Lung microvascular endothelial cell (primary cell): ENCODE results near the gene SIL1. TPM values are rescaled to one million over a fixed set of nuclear protein-coding genes. Genes with fewer than 3 reads are reported as not detected.

Experiments used
- DNase-seq, 2 donors: peaks; one replicate each; pipeline versions ENCODE4 v3.0.0 to v3.0.0-alpha.2; 2010; ENCODE audit warnings: low read depth in 2 of 2
- total RNA-seq: library from RNA; depleted of rRNA; stranded (reverse); fragments of >200 nt; gene quantifications from 2 replicates; pipeline ENCODE4 v1.2.1, GENCODE V29; 2014

The SIL1 gene
- total RNA-seq, 1 donor from 2014 or later: 55.4 TPM

DNA sequence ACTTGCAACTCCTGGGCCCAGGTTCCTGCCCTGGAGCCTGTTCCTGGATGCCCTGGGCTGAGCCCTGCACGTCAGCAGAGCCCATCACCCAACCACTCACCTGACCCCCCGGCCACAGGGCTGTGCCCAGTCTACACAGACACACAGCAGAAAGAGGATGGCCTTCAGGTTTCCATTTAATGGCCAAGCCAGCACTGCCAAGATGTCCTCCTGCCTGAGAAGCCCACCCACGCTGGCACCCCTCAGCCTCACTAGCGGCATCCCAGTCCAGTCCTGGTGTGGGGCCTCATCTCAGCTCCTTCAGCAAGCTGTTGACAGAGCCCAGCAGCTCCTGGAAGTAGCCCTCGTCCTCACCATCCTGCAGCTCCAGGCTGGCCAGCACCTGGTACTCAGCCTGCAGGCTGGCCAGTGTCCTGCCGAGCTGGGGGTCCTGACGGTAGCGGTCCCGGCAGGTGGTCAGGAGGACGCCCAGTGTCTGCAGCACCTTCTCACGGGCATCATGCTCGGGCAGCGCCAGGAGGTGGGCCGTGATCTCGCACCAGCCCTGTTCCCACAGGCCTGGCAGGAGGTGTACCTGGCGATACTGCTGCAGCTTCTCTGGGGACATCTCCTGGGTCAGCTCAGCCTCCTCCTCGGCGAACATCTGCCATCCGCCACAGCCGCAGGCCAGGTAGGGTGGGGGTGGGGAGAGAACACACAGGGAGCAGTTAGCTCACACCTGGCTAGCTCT, 251.2 kb downstream of the SIL1 start:
- DNase-seq: no peak

DNA sequence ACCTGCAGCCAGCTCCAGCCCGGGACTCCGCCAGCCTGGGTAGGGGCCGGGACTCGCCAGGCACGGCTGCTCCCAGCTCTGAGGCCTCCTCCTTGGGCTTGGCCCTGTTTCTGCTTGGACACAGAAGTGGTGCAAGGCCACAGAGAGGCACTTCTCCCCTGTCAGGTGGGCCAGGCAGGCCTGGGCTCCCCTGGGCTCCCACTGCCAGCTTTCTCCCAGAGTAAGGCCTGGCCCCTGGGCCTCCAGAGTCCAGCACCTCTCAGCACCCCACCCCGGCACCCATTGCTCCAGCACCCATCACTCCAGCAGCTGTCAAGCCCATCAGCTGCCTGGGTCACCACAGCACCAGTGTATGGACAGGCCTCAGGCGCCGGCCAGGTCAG, 251.9 kb downstream of the SIL1 start:
- DNase-seq: no peak

DNA sequence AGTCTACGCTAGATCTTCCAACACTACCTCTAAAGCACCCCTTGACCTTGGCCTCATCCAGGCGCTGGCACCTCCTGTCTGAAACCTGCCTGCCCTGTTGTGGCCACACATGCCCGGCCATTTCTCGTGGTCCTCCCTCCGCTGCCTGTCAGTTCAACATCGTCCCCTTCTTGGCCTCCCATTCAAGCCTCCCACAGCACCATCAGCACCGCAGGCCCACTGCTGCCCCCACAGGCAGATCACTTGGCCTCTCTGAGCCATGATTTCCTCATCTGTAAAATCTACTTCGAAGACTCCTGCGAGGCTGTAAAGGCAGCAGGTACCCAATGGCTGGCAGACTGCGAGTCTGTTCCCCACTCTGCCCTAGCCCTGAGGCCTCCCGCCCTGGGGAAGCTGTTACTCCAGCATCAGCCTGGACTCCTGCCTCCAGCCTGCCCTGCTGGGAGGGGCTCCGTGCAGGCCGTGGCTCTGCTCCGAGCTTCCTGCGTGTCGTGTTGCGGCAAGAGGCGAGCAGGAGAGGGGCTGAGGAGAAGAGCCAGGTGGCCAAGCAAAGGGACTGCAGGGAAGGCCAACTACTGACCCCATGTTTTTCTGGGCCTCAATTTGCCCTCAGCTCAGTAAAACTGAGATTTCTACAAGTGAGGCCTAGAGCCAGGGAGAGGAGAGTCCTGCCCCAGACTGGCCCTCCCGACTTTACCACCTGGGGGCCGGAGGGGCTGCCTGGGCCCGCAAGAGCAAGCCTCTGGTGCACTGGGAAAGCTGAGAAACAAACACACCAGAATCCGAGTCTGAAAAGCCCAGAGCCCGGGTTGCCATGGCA, 252.5 kb downstream of the SIL1 start:
- no peak for DNase-seq

DNA sequence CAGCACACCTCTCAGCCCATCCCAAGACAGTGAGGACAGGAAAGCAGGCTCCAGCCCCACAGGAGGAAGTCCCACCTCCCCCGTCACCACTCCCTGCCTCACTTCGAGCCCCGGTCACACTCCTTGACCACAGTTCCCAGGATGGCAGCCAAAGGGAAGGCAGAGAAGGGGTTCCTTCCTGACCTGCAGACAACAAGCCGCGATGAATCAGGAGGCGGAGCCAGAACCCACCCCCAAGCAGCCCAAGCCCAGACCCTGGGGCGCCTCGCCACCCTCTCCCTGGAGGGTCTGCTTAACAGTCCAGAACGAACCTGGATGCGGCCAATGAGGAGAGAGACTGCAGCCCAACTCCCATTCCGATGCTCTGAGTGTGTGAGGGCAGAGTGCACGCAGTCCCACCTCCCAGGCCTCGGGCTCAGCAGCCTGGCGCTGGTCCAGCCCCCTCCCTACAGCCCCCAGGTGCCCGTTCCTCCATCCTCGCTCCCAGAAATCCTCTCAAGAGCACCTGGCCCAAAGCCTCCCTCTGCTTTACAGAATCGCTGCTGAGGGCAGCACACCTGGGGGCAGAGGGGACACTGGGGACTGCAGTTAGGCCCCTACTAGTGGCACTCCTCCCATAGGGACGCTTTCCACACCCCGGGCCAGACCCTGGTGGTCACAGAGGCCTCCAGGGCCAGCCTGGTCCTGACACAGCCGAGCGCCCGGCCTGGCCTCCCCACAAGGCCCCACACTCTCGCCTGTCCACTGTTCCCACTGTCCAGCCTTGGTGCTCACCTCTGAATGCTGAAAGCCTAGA, 253.4 kb downstream of the SIL1 start:
- DNase-seq: no peak

DNA sequence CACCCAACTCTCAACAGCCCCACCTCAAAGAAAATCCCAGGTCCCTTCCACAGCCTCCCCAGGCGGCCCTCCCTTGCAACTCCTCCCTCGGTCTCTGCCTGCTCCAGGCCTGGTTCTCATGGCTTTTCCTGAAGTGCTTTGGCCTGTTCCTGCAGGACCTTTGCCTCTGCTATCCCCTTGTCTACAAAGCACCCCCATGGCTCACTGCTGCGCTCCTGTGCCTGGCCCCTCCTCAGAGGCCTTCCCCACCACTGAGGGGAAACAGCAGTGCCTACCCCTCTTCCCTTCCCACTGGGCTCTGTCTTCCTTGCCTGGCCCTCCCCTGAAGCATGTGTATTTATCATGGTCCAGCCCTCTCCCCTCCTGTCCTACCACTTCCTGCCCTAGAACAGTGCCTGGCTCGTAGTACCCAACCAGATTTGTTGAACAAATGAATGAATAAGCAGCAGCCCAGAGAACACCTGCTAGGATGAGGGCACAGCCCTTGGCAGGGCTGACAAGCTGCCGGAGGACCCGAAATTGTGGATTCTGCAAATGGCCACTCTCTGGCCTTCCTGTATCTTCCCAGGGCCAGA, 254.5 kb downstream of the SIL1 start:
- DNase-seq: no peak

DNA sequence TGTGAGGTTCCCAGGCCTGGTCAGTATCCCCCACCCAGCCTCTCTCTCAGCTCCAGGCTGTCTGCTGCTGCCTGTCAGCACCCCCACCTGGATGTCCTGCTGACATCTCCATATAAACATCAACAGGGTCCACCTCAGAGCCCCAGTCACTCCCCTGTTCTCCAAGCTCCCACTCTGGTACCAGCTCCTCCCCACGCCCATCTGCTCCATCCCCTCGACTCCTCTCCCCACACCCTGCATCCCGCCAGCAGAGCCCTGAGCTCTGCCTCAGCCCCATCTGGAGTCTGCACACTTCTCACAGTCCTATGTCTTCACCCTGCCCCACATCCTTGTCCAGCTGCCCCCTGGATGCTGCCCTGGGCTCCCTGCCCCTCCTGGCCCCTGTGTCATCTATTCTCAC, 255.3 kb downstream of the SIL1 start:
- no peak for DNase-seq

DNA sequence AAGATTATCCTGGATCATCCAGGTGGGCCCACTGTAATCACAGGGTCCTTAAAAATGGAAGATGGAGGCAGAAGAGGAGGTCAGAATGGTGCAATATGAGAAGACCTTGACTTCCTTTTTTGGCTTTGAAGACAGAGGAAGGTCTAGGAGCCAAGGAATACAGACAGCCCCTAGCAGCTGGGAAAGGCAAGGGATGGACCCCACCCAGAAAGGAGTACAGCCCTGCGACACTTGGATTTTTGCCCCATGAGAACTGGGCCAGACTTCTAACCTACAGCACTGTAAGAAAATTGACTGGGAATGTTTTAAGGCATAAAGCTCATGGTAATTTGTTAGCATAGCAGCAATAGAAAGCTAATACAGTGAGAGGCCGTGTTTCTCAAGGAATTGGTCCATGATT, 256.1 kb downstream of the SIL1 start:
- no peak for DNase-seq

DNA sequence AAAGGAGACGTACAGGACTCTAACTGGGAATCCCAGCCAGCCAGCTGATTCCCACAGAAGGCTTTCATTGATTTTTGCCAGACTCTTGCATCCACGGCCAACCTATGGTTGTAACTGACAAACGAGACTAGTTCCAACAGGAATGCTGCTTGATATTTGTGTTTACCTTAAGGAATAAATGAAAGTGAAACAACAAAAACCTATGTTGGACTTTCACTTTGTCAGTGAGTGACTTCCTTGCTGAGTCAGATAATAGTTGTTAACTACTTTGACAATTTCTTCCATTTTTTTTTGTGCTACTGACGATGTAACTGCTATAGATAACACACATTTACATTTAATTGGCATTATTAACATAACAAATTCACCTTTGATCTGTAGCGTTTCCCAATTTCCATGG, 259.6 kb downstream of the SIL1 start:
- no peak for DNase-seq

DNA sequence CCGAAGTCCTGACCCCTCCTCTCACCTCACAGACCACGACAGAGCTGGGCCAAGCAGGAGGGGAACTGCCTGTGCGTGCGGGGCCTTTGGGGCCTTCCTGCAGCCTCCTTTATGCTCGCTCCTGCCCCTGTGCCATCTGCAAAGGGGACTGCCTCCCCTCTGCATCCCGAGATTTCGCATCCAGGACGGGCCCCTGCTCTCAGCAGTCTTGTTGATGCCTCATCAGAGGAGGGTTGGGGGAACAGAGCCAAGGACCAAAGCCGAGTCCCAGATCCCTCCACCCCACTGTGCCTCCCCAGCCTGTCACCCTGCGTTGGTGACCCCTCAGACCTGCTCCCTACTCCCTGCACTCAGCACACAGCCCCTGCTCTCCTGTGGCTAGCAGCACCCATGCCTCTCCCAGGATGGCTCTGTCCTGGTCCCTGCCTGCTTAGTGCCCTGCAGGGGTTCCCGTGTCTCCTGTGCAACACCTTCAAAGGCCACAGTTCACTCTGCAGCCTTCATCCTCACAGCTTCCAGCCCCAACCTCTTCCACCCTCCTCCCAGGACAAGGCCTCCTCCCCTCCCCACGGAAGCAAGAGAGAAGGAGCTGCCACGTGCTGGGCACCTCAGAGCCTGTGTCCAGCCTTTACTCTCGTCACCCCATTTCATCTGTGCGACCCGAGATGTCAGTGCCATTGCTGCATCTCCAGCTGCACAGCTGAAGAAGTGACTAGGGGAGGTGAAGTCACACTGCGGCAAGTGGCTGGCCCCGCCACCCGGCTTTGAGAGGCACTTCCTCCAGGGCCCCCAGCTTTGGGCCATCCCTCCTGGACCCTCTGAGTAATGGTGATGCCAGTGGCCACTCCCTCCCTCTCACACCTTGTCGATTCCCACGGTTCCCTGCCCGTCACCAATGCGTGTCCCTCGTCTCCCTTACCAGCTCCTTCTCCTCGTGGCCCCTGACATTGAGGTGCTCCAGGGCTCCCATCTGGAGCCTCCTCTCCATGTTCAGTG, 260.5 kb downstream of the SIL1 start:
- DNase-seq: no peak

DNA sequence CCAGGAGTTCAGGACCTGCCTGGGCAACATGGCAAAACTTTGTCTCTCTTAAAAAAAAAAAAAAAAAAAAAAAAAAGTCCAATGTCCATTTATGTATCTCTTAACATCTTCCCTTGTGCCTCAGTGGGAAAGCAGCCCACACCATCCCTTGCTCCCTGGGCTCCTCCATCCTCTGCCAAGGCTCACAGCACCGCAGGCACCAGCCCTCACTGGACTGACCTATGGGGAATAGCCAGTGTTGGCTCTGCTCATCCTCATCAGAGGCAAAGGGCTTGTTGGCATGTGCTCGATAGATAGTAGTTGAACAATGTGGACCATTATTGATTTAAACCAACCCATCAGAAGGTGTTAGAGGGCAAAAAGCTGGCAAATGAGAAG, 261.2 kb downstream of the SIL1 start:
- no peak for DNase-seq

DNA sequence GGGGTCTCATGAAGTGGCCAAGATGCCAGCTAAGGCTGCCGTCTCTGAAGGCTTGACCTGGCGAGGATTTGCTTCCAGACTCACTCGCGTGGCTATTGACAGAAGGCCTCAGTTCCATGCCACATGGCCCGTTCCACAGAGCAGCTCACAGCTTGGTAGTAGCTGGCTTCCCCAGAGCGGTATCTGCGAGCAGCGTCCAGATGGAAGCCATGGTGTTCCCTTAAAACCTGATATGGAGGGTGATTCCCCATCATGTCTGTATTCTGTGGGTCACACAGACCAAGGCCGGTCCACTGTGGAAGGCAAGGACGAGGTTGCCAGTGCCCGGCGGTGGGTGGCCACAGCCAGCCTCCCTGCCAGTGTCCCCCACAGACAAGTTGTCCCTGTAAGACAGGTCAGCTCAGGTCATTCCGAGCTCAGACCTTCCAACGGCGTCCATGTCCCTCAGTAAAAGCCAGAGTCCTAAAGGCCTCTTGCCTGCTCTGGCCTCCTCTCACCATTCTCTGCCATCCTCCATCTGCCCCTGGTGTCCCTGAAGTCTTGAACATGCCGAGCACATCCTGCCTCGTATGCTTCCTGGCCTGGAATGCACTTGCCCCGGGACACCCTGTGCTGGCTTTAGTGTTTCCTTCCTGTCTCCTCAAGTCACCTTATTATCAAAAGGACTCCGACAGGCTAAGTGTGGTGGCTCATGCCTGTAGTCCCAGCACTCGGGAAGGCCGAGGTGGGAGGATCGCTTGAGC, 261.8 kb downstream of the SIL1 start:
- DNase-seq: peak; percentile 24 to 44

DNA sequence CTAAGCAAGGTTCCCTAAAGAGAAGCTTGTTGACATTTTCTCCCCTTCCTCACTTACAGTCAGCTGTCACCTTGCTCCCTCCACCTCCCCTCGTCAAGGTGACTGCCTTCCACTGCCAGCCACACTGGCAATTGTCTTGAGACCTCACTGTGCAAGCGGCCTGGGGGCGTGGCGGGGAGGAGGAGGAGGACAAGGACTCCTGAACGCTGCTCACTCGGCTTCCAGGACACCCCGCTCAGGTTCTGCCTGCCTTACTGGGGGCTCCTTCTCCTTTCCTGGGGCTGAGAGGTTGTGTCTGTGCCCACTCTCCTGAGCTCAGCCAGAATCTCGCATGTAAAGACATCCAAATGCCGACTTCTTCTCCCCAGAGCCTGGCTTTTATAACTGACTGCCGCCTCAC, 262.7 kb downstream of the SIL1 start:
- no peak for DNase-seq

DNA sequence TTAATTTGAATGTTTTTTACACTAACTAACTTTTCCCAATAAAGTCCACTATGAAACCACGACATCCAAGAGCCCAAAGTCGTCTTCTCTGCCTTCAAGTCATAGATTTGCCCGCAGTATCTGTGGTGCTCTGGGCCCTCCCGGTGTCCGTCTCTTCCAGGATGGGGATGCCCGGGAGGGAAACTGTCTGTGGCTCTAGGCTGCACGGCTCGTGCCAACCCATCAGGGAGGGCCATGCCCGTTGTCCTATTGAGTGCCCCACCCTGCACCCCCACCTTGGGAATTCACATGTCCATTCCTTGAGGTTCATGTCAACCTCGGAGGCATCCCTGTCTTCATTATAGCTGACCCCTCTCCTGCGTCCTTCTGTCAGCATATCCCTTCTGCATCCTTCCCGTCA, 263.2 kb downstream of the SIL1 start:
- no peak for DNase-seq

DNA sequence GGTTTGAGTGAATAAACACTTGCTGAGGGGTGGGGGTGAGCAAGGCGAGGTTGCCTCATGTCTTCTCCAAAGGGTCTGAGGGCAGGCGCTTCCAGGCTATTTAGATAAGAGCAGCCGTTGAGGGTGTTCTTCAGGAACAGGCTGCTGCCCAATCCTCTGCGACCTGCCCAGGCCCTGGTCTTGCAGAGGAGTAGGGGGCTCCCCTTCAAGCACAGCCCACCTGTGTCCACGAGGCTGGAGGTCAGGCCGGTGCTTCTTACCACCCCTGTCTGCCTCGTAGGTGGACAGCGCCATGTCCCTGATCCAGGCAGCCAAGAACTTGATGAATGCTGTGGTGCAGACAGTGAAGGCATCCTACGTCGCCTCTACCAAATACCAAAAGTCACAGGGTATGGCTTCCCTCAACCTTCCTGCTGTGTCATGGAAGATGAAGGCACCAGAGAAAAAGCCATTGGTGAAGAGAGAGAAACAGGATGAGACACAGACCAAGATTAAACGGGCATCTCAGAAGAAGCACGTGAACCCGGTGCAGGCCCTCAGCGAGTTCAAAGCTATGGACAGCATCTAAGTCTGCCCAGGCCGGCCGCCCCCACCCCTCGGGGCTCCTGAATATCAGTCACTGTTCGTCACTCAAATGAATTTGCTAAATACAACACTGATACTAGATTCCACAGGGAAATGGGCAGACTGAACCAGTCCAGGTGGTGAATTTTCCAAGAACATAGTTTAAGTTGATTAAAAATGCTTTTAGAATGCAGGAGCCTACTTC, 264.5 kb downstream of the SIL1 start:
- no peak for DNase-seq

DNA sequence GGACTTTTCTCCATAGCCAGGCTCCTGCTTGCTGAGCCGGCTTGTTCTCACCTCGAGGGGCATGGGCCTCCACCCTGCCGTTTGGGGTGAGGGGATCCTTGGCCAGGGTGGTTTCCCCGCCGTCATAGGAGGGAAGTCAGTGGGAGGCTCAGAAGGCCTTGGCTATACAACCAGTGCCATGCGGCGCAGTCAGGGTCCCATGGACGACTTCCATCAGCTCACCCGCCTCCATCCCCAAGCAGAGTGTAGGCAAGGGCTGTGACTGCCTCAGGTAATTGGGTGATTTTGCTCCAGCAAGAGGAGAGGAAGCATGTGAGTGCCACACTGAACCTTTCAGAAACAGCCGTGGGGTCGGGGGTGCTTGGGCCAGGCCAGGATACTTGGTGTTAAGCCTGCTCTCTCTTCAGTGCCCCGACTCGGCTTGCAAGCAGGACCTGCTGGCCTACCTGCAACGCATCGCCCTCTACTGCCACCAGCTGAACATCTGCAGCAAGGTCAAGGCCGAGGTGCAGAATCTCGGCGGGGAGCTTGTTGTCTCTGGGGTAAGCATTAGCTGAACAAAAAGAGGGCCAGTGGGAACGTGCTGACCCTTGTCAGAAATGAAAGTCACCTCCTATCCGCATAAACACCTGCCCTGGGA, 265.9 kb downstream of the SIL1 start:
- no peak for DNase-seq

DNA sequence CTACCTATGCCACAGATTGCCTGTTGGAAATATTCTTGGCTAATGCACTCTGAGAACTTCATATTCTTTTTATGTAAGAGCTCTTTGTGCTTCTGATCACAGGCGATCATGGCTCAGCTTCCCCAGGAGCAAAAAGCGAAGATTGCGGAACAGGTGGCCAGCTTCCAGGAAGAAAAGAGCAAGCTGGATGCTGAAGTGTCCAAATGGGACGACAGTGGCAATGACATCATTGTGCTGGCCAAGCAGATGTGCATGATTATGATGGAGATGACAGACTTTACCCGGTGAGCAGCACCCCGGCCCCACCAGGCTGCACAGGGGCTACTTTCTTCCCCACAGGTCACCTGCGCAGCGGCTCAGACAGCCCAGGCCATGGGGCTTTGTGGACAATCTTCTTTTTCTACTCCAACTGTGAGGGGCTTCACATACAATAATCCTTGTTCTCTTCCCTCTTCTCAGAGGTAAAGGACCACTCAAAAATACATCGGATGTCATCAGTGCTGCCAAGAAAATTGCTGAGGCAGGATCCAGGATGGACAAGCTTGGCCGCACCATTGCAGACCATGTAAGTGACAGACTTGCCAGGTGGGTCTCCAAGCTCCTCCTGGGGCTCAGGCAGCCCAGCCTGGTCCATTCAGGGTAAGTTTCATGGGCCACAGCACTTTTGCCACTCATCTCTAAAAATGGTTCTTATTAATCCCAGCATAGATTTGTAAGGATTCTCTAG, 267.6 kb downstream of the SIL1 start:
- DNase-seq: no peak

DNA sequence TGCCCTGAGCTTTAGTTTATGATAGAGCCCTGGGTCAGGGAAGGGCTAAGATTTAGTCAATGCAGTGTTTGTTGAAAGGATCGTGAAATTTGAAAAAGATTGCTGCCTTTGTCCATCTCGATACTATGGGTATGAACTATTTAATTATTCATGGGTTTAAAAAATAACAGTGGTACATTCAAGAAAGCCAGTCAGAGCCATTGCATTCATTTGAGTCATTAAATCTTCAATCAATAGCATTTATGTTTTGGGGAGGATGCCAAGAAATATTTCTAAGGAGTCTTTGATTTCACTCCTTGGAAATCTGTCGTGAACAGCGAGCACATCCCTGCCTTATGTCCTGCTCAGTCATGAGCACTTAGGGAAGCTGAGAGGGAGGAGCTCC, 268.6 kb downstream of the SIL1 start:
- DNase-seq: no peak

DNA sequence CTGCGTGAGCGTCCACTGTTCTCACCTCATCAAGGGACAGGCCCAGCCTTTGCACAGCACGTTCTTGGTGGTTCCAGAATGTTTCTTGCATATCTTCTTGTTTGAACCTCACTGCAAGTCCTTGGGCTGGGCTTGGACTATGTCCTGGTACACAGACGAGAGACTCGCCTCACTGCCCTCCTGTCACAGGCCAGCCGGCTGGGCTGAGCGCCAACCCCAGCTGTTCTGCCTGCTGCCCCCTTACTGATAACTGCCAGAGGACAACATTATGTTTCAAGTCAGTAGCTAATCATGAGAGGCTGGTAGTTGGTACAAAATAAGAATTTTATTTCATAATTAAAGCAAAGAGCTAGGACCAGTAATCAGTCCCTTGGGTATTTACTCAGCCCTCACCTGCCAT, 270.2 kb downstream of the SIL1 start:
- DNase-seq: peak; percentile 34 to 67
